Vagina (tissue), 2 donors: ENCODE results near the gene GPR17.

ENCODE experiments used
- CTCF ChIP-seq, 3 experiments: fragments of 450-650 bp in 2 of 3; fragments of 200-600 bp in 1 of 3; sonication (generic) in 1 of 3; IDR thresholded peaks; one replicate each; pipeline ENCODE4 v1.5.1; 2017 to 2019; ENCODE audit warnings: antibody characterized with exemption in 3 of 3, mild to moderate bottlenecking in 2 of 3, moderate library complexity in 2 of 3
- POLR2AphosphoS5 ChIP-seq, 2 donors: sonication (generic); formaldehyde crosslinking; IDR thresholded peaks; one replicate each; pipeline ENCODE4 v1.9.0; 2017; ENCODE audit warnings: antibody characterized with exemption in 2 of 2, mild to moderate bottlenecking in 2 of 2, low read depth in 1 of 2; ENCODE audit not compliant: insufficient read depth in 1 of 2

DNA sequence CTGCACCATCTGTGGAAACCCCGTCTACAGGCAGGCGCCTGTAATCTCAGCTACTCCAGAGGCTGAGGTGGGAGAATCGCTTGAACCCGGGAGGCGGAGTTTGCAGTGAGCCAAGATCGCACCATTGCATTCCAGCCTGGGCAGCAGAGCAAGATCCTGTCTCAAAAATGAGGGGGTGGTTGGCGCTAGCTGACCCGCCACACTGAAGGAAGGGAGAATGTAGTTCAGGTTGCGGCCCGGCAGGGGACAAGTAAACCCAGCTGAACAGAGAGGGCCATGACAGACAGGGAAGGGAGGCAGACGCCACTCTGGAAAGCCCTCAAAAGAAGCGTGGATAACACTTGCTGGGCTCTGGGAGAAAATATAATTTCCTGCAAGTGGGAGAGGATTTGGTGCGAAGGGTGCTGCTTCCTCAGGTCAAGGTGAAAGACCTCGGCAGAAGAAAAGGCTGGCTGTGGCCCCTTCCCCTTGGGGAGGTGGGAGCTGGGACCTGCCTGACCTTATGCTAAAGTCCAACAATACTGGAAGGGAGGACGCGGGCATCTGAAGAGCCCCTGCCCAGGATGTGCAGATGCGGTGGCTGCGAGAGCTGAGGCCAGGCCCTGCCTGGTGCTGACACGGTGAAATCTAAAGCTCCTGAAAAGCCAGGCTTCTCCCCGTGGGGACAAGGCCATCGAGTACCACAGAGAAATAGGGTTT lies 51.7 kb downstream of the GPR17 start:
- no peak for TF ChIP-seq POLR2AphosphoS5 (IDR thresholded peaks at IDR 0.05; ENCODE audit: insufficient read depth in 1 of 2, low read depth in 1 of 2)
- TF ChIP-seq CTCF (IDR thresholded peaks at IDR 0.05): no peak
